NCI-H524 treated with DMSO at 0.1 percent for 48 hours (cell line): ENCODE results near the gene NTM.

Source experiments
- DNase-seq: peaks from one replicate; lab custom pipeline; 2025; lab: John Stamatoyannopoulos, UW

The NTM gene

GRCh38 chr11:131865860-131866259 is 495.4 kb downstream of the NTM start:
- DNase-seq: no peak

GRCh38 chr11:131866535-131867400 is 496.4 kb downstream of the NTM start:
- no peak for DNase-seq

DNA sequence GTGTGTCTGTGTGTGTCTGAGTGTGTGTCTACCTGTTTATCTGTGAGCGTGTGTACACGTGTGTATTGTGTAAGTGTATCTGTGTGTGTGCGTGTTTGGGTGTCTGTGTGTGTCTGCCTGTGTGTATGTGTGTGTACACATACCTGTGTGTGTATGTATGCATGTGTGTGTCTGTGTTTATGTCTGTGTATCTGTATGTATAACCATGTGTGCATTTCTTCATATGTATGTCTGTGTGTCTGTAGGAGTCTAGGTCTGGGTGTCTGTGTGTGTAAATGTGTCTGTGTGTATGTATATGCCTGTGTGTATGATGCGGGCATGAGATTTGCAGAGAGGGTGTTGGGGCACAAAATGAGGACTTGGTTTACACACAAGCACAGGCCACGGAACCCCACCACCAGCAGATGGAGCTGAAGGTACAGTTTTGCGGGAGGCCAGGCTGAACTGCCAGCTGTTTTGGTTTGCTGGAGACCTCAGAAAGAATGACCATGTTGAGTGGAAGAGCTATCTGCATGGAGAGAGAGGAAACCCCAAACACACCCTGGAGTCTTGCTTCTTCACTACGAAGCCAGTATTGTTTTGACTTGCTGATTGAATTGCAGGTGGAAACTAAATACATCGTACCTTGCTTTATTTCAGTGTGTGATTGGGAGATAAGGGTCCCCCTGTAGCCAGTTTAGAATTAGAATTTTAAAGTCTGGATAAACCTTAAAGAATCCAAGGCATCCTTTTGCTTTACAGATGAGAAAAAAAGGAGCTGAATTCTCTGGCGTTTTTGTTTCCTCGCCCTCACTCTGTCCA is 497.2 kb downstream of the NTM start:
- no peak for DNase-seq

GRCh38 chr11:131868629-131869507 is 498.5 kb downstream of the NTM start:
- DNase-seq: no peak

DNA sequence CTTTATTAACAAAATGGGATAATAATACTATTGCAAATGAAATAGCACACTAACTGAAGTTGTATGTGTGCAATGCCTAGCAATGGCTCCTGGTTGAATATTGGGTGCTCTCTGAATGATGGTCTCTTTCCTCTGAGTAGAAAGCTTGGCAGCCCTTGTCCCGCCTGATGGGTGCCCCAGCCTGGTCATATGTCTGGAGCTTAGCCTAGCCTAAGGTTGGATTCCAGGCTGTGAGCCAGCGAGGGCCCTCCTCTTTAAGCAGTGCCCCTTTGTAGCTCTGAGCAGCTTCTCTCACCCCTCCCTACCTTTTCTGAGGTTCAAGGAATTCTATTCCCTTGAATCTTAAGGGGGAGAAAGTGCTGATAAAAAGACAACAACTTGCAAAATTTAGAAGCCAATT is 499.9 kb downstream of the NTM start:
- no peak for DNase-seq

DNA sequence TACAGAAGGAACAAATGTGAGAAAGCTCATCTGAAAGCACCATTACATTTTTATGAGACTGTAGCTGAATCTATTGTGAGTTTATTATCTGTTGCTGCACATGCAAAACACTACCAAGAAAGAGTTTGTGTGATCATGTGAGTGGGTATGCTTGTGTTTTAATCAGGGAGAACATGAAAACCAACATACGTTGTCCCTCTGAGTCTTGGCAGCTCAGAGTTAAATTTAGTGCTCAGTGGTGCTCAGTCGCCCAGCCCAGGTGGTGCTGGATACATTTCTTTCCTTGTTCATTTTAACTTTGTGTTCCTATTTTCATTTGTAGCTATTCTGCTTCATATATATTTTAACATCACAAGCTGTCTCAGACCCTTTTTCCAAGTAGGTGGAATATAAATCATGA is 500.6 kb downstream of the NTM start:
- DNase-seq: no peak

- DNase-seq: no peak
These were observed 503.7 kb downstream of the NTM start for GRCh38 chr11:131874070-131874469.

DNA sequence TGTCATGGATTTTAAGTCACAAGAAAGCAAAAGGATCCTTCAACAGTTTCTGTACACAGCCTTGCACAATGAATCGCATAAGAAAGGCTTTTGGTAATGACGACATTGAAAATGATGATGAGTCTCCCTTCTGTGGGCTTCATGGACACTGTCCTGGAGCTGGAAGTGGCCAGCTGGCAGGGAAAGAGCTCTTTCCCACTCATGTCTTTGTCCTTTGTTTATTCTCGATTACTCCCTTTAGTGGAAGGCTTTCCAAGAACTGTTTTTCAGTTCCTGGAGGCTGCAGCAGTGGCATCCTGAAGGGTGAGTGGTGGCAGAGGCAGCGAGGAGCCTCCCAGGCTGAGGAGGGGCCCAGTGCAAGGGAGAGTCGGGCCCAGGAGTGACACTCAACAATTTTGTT is 505.2 kb downstream of the NTM start:
- no peak for DNase-seq

DNA sequence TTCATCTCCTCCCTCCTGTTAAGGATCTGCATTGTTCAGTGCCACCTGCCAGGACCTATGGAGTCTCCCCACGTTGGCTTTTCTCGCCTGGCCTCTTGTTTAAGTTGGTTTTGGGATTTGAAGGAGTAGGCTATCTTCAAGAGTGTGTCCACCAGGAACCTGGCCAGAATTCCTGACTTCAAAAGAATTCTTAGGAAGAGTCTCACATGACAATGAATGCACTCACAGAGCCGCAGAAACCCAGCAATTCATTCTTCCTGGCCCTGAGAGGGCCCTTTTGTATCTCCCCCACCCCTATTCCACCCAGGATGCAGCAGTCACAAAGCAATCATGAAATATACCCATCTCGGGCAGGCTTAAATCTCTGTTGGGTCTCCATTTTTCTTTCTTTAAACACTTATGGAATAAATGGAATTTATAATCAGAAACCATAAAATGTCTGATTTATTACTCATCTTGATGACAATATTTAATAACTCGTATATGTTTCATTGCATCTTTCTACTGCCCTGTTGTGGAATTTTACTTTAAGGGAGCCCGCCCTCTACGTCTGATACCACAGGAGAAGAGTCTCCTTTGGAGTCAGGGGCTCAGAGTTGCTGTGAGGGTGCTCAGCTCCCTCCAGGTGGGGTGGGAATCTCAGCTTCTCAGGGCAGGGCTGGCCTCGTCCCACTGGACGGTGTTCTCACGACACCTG is 507.0 kb downstream of the NTM start:
- DNase-seq: no peak

- no peak for DNase-seq
These were observed 509.9 kb downstream of the NTM start for GRCh38 chr11:131880316-131880715.

- no peak for DNase-seq
These were observed 510.6 kb downstream of the NTM start for GRCh38 chr11:131880976-131881375.

GRCh38 chr11:131883332-131883731 is 512.9 kb downstream of the NTM start:
- DNase-seq: no peak

GRCh38 chr11:131884461-131885073 is 514.2 kb downstream of the NTM start:
- no peak for DNase-seq

- DNase-seq: no peak
These were observed 515.0 kb downstream of the NTM start for GRCh38 chr11:131885431-131885830.

- DNase-seq: no peak
These were observed 515.8 kb downstream of the NTM start for GRCh38 chr11:131886201-131886600.

DNA sequence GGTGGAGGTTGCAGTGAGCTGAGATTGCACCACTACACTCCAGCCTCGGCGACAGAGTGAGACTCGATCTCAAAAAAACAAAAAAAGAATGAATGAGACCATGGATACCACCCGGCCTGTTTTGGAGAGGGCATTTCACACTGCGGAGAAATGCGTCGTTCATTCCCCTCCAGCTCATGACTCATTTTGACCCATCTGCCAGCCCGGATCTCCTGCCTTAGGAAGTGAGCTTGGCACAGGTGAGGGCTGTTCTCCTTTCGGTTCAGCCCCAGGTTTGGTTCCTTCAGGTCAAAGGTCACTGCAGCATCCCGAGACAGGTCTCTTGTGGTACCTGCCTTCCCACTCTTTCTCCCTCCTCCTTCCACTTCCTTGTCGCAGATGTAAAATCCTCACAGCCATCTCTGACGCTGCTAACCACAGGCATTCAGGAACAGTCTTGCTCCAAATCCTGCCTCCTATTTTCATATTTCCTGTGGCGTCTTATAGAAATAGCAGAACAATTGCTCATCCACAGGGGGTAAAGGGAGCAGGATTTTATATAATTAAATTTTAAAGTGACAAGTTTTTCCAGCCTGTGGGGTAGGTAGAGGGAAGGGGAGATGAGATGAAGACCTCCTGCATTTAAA is 517.9 kb downstream of the NTM start:
- no peak for DNase-seq

- no peak for DNase-seq
These were observed 518.7 kb downstream of the NTM start for GRCh38 chr11:131889146-131889577.

GRCh38 chr11:131889760-131890581 is 519.6 kb downstream of the NTM start:
- DNase-seq: no peak

- DNase-seq: no peak
These were observed 522.9 kb downstream of the NTM start for GRCh38 chr11:131893103-131893890.
